Parathyroid adenoma (tissue), 2 donors: Measurements from ENCODE around the gene WNT7B.

Source experiments
- H2AFZ ChIP-seq: fragments of 300-600 bp; sonication (generic); one replicate; pipeline ENCODE4 v1.7.0; 2017; ENCODE audit warnings: antibody characterized with exemption, mild to moderate bottlenecking
- H3K27ac ChIP-seq: fragments of 300-600 bp; sonication (generic); one replicate; pipeline ENCODE4 v1.7.0; 2017
- H3K27me3 ChIP-seq: fragments of 300-600 bp; sonication (generic); one replicate; pipeline ENCODE4 v1.7.0; 2017; ENCODE audit warnings: low read length; ENCODE audit not compliant: control insufficient read depth, insufficient read depth
- H3K36me3 ChIP-seq: fragments of 300-600 bp; sonication (generic); one replicate; pipeline ENCODE4 v1.7.0; 2017; ENCODE audit warnings: low read length; ENCODE audit not compliant: control insufficient read depth, insufficient read depth
- H3K4me1 ChIP-seq: fragments of 300-600 bp; sonication (generic); one replicate; pipeline ENCODE4 v1.7.0; 2017; ENCODE audit warnings: control low read depth
- H3K4me2 ChIP-seq: fragments of 300-600 bp; sonication (generic); one replicate; pipeline ENCODE4 v1.7.0; 2017; ENCODE audit warnings: low read length
- H3K4me3 ChIP-seq: fragments of 300-600 bp; sonication (generic); one replicate; pipeline ENCODE4 v1.7.0; 2017; ENCODE audit warnings: low read depth, low read length
- H3K79me2 ChIP-seq: fragments of 300-600 bp; sonication (generic); one replicate; pipeline ENCODE4 v1.7.0; 2017; ENCODE audit warnings: control low read depth
- H3K9ac ChIP-seq: fragments of 300-600 bp; sonication (generic); one replicate; pipeline ENCODE4 v1.7.0; 2017; ENCODE audit warnings: mild to moderate bottlenecking
- H3K9me3 ChIP-seq: fragments of 300-600 bp; sonication (generic); one replicate; pipeline ENCODE4 v1.7.0; 2017; ENCODE audit warnings: low read length; ENCODE audit not compliant: control insufficient read depth
- TF ChIP-seq, protein P1 (sequence below): fragments of 300-600 bp; sonication (generic); IDR thresholded peaks from one replicate; pipeline ENCODE4 v1.7.0; 2017; ENCODE audit warnings: antibody characterized with exemption, mild to moderate bottlenecking
- donor health status: primary hyperparathyroidism.

WNT7B gene

DNA sequence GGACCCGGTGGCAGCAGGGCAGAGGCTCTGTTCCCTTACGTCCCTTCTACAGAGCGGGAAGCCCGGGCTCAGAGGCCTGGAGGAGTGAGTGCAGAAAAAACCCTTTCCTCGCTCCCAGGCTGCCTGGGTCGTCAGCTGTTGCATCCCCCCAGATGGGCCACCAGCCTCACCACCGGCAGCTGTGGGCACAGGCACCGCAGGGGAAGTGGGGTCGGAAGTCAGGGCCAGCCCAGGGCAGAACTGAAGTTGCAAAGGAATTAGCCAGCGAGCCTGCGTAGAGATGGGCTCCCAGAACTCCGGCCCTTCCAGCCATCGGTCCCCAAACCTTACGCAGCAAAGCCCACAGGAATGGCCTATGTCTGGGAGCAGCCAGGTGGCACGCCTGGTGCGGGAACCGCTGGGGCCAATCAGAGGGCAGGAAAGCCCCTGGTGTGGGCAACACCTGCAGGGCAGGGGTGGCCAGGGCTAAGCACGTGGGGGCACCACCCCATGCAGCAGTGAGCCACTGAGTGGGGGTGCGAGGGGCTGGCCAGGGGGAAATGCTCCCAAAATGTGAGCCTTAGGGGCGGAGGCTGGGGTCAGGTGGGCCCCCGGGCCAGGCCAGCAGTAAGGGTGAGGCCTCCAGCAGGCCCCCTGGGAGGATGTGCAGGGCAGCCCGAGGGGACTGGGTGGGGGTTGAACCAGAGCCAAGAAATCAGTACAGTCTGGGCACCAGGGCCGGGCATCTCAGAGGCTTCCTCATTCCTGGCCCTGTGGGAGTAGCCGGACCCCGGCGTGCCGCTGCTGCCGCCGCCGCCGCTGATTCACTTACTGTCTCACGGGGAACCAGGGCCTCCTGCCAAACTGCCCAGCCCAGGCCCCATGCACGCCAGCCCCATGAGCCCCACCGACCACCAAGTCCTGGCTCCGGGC is 58.2 kb downstream of the WNT7B start:
- H3K36me3 ChIP-seq = no peaks in the 10 kb centered on the region
- H3K79me2 ChIP-seq = no peaks in the 10 kb centered on the region
- H3K9me3 ChIP-seq = no peaks in the 10 kb centered on the region
- no peak overlapping the region for H3K4me3 ChIP-seq
- no peak overlapping the region for H3K4me2 ChIP-seq
- no peaks in the 10 kb centered on the region for H3K4me1 ChIP-seq
- no peak overlapping the region for H3K27ac ChIP-seq
- H3K27me3 ChIP-seq = no peaks in the 10 kb centered on the region
- H3K9ac ChIP-seq = no peak overlapping the region
- no peak overlapping the region for H2AFZ ChIP-seq
- TF ChIP-seq, protein P1, sequence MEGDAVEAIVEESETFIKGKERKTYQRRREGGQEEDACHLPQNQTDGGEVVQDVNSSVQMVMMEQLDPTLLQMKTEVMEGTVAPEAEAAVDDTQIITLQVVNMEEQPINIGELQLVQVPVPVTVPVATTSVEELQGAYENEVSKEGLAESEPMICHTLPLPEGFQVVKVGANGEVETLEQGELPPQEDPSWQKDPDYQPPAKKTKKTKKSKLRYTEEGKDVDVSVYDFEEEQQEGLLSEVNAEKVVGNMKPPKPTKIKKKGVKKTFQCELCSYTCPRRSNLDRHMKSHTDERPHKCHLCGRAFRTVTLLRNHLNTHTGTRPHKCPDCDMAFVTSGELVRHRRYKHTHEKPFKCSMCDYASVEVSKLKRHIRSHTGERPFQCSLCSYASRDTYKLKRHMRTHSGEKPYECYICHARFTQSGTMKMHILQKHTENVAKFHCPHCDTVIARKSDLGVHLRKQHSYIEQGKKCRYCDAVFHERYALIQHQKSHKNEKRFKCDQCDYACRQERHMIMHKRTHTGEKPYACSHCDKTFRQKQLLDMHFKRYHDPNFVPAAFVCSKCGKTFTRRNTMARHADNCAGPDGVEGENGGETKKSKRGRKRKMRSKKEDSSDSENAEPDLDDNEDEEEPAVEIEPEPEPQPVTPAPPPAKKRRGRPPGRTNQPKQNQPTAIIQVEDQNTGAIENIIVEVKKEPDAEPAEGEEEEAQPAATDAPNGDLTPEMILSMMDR = no peak

DNA sequence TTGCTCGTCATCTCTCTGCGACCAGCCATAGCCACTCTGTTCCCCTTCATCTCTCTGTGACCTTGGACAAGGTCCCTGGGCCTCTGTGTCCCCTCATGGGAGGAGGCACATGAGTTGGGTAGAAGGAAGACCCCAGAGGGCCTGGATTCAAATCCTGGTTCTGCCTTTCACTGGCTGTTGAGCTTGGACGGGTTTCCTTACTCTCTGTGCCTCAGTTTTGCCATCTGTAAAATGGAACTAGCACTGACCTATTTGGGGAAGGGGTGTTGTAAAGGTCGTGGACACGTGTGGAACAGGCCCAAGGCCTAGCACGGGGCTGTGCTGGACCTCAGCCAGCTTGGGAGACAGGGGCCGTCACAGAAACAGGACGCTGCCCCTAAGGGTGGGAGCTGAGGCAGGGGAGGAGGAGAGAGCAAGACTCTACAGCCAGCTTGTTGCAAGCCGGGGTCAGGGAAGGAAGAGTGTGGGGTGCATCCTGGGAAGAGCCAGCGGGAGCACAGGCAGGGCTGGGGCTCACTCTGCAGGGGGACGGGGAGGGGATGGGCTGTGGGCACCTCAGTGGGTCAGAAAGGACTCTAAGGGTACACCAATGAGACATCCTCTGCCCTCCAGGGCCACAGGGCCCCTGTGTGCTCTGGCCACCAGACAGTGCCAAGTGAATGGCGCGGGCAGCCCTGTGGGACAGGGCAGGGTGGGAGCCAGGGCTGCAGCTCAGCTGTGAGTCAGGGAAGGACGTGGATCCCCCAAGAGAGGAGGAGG is 59.1 kb downstream of the WNT7B start:
- Histone ChIP-seq H3K4me2 (no peak overlapping the region), H3K27ac (no peak overlapping the region), H3K9me3 (no peaks in the 10 kb centered on the region), H3K9ac (no peak overlapping the region), H3K79me2 (no peaks in the 10 kb centered on the region), H3K27me3 (no peaks in the 10 kb centered on the region), H3K4me3 (no peak overlapping the region), H2AFZ (no peak overlapping the region), H3K36me3 (no peaks in the 10 kb centered on the region), H3K4me1 (no peaks in the 10 kb centered on the region)
- TF ChIP-seq, protein P1 = no peak

DNA sequence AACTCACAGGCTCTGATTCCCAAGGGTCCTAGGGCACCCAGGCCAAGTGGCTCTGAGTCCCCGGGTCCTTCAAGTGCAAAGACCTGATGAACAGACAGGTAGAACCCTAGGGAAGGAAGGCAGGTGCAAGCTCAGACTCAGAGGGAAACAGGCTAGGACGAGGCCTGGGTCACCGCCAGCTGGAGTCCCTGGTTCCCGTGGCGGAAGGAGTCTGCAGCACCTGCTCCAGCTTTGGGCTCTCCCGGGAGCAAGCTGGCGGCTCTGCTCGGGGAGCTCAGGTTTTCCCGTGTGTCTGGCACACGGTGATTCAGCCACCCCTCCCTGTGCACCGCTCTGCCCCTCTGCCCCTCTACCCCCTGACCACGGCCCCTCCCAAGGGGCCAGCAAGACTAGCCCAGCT is 59.8 kb downstream of the WNT7B start:
- Histone ChIP-seq H3K4me1 (no peaks in the 10 kb centered on the region), H3K36me3 (no peaks in the 10 kb centered on the region), H2AFZ (no peak overlapping the region), H3K79me2 (no peaks in the 10 kb centered on the region), H3K27me3 (no peaks in the 10 kb centered on the region), H3K9me3 (no peaks in the 10 kb centered on the region), H3K27ac (no peak overlapping the region), H3K4me2 (no peak overlapping the region), H3K9ac (no peak overlapping the region), H3K4me3 (no peak overlapping the region)
- TF ChIP-seq, protein P1 = no peak

DNA sequence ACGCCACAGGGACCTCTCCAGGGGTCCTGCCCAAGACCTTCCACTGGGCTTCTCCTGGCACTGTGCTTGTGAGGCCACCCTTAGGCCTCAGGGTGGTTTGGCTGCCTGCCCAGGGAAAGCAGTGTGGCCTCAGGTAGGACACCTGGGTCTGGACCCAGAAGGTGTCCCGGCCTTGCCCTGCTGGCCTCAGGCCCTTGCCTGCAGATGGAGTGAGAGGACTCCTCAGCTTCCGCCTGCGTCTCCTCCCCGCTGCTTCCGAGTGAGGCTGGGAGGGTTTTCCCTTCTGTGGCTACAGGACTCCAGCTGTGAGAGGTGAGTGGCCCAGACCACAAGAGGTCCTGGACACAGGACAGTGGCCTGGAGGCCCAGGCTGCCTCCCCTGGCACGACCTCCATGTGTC is 60.4 kb downstream of the WNT7B start:
- Histone ChIP-seq H3K4me3 (no peak overlapping the region), H3K27me3 (no peaks in the 10 kb centered on the region), H2AFZ (no peak overlapping the region)

More for the DNA sequence above, 60.4 kb downstream of the WNT7B start:
- no peaks in the 10 kb centered on the region for H3K36me3 ChIP-seq
- TF ChIP-seq, protein P1 = no peak
- no peaks in the 10 kb centered on the region for H3K79me2 ChIP-seq
- H3K4me2 ChIP-seq = no peak overlapping the region
- no peak overlapping the region for H3K27ac ChIP-seq
- no peak overlapping the region for H3K9ac ChIP-seq
- H3K4me1 ChIP-seq = peaks cover 2% of the 10 kb centered on the region
- H3K9me3 ChIP-seq = no peaks in the 10 kb centered on the region
